Adrenal gland (tissue), 12 donors: ENCODE measurements around the gene PCED1A. TPM values are rescaled to one million over a fixed set of nuclear protein-coding genes. Genes with fewer than 3 reads are reported as not detected.

ENCODE experiments used
- DNase-seq, 7 donors: peaks; one replicate each; pipeline ENCODE4 v3.0.0-alpha.2; 2019 to 2020
- H3K27ac ChIP-seq, 5 donors: fragments of 200-600 bp; sonication (generic) in 4 of 5; 1 replicate in 3 of 5; 2 replicates in 2 of 5; pipeline versions ENCODE4 v1.5.1 to v1.8.0; 2016 to 2020; ENCODE audit warnings: mild to moderate bottlenecking in 1 of 5
- H3K27me3 ChIP-seq: fragments of 200-600 bp; 2 replicates; pipeline ENCODE4 v1.8.0; 2021
- H3K36me3 ChIP-seq, 2 donors: fragments of 200-600 bp; replicated peaks in 1 of 2; 1 replicate in 1 of 2; 2 replicates in 1 of 2; pipeline versions ENCODE4 v1.5.1 to v1.8.0; 2018 to 2022
- H3K4me1 ChIP-seq, 2 donors: fragments of 200-600 bp; replicated peaks in 1 of 2; 1 replicate in 1 of 2; 2 replicates in 1 of 2; pipeline versions ENCODE4 v1.5.1 to v1.8.0; 2018 to 2021
- H3K4me3 ChIP-seq, 4 donors: fragments of 200-600 bp; sonication (generic) in 3 of 4; one replicate each; pipeline ENCODE4 v1.5.1; 2016 to 2018
- H3K9me3 ChIP-seq, 3 donors: fragments of 200-600 bp; sonication (generic) in 1 of 3; replicated peaks in 1 of 3; 1 replicate in 2 of 3; 2 replicates in 1 of 3; pipeline versions ENCODE4 v1.5.1 to v1.8.0; 2016 to 2021
- POLR2A ChIP-seq, 2 donors: fragments of 450-650 bp; IDR thresholded peaks; one replicate each; pipeline ENCODE4 v1.6.1; 2017; ENCODE audit warnings: antibody characterized with exemption in 2 of 2, mild to moderate bottlenecking in 2 of 2, moderate library complexity in 1 of 2
- WGBS, 4 donors: extraction: QIAGEN DNeasy Blood & Tissue Kit in 2 of 4; methylation state at CpG; one replicate each; pipeline versions ENCODE4 v1.1.5 to v1.1.7; 2013 to 2017; 5-methylcytosine and 5-hydroxymethylcytosine counted together
- intact Hi-C, 2 donors: fragments of 100-400 bp; cut with DNase I; formaldehyde crosslinking; loops; one replicate each; pipeline versions ENCODE4 v1.14.1 to v1.15.0; 2022 to 2023
- polyA plus RNA-seq, 3 donors: library from polyadenylated mRNA; stranded (reverse); fragments of 200-250 nt in 2 of 3; fragments of 350-450 nt in 1 of 3; fragmentation: Illumina TruSeq in 1 of 3; extraction: RNeasy Lipid Tissue Mini Kit (QIAGEN cat#74804) in 1 of 3; gene quantifications; one replicate each; pipeline ENCODE4 v1.2.3, GENCODE V29; 2013 to 2014
- total RNA-seq, 9 donors: library from RNA; depleted of rRNA in 4 of 9; stranded (reverse); fragments of >200 nt in 4 of 9; fragments of 120-200 nt in 1 of 9; fragmentation: NEBNext Ultra II Directional in 1 of 9; extraction: Animal tissue kit (Norgen Biotek cat#: 25700) in 1 of 9; gene quantifications; one replicate each; pipeline versions ENCODE4 v1.1.0 to v1.2.4, GENCODE V29; 2013 to 2023
- TF ChIP-seq, protein P1 (sequence below), 6 experiments: fragments of 450-650 bp in 4 of 6; fragments of 200-600 bp in 2 of 6; sonication (generic) in 1 of 6; IDR thresholded peaks; 1 replicate in 5 of 6; 2 replicates in 1 of 6; pipeline versions ENCODE4 v1.5.1 to v1.8.0; 2016 to 2021; ENCODE audit warnings: antibody characterized with exemption in 6 of 6, mild to moderate bottlenecking in 2 of 6, moderate library complexity in 1 of 6
- donor health status: healthy with polysubstance abuse.
- donor health status: Bipolar disorder and iron deficiency.
- donor health status: DM: yes; HTN: yes; CAD: no.
- donor health status: DM: no; HTN: no; CAD: no.
- donor health status: DM: no; HTN: no; CAD: no.
- donor health status: DM: yes; HTN: yes; CAD: no.

The PCED1A gene
- total and polyA plus RNA-seq, 12 donors: 9.6 to 244 (median 46.3) TPM

DNA sequence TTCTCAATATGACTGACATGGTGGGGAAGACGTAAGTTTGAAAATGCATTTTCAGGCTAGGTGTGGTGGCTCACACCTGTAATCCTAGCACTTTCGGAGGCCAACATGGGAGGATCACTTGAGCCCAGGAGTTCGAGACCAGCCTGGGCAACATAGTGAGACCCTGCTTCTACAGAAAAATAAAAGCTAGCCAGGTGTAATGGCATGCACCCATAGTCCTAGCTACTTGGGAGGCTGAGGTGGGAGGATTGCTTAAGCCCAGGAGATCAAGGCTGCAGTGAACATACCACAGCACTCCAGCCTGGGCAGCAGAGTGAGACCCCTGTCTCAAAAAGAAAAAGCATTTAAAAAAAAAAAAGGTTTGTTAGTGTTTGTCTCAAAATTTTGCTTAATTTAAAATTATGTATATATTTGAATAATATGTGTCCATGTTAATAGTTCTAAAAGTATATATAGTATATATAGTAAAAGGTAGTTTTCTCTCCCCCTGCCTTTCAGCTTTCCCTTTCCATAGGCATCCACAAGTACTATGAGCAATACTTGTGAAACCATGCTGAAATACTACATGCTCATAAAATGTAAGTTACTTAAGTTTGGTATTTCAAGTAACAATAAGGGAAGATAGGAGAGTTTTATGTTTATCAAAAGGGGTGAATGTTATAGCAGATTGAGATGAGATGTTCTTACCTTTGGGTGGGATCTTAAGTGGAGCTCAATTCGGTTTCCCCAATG lies 47.9 kb upstream of the PCED1A start:
- no peak for DNase-seq
- Histone ChIP-seq H3K27me3 (no peaks in the 10 kb centered on the region), H3K36me3 (no peaks in the 10 kb centered on the region), H3K9me3 (no peaks in the 10 kb centered on the region), H3K27ac (no peak overlapping the region), H3K4me1 (peaks cover 11 to 24% of the 10 kb centered on the region in 2 donors), H3K4me3 (no peak overlapping the region)
- 89 to 94% (median 90%) methylated on average over 4 of the region's 4 CpGs for WGBS, 4 donors
- intact Hi-C loops: no loop called here
- TF ChIP-seq, protein P1, sequence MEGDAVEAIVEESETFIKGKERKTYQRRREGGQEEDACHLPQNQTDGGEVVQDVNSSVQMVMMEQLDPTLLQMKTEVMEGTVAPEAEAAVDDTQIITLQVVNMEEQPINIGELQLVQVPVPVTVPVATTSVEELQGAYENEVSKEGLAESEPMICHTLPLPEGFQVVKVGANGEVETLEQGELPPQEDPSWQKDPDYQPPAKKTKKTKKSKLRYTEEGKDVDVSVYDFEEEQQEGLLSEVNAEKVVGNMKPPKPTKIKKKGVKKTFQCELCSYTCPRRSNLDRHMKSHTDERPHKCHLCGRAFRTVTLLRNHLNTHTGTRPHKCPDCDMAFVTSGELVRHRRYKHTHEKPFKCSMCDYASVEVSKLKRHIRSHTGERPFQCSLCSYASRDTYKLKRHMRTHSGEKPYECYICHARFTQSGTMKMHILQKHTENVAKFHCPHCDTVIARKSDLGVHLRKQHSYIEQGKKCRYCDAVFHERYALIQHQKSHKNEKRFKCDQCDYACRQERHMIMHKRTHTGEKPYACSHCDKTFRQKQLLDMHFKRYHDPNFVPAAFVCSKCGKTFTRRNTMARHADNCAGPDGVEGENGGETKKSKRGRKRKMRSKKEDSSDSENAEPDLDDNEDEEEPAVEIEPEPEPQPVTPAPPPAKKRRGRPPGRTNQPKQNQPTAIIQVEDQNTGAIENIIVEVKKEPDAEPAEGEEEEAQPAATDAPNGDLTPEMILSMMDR (IDR thresholded peaks at IDR 0.05): no peak
- no peak for TF ChIP-seq POLR2A (IDR thresholded peaks at IDR 0.05)

DNA sequence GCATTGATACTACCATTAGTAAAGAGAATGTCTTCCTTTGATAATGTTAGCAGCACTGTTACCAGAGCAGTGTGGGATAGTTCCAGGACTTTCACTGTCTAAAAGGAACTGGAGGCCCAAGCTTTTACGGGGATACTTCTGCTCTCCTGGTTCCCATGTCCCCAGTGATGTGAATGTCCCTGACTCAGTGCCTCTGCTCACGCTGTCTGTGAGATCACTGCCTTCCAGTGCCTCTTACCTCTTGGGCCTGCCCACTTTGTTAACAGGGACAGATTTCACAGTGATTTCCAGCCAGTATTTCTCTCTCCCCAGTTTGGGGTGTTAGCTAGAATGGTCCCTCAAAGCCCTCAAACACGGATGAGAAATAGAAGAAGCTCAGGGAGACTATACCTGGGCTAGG lies 47.3 kb upstream of the PCED1A start:
- H3K4me1 ChIP-seq: peaks cover 11 to 17% of the 10 kb centered on the region in 2 donors
- DNase-seq: no peak
- H3K4me3 ChIP-seq: no peak overlapping the region
- H3K27ac ChIP-seq: no peak overlapping the region
- TF ChIP-seq, protein P1 (IDR thresholded peaks at IDR 0.05): no peak
- no peak for TF ChIP-seq POLR2A (IDR thresholded peaks at IDR 0.05)
- intact Hi-C loops: no loop called here
- no peaks in the 10 kb centered on the region for H3K9me3 ChIP-seq
- no peaks in the 10 kb centered on the region for H3K27me3 ChIP-seq
- no peaks in the 10 kb centered on the region for H3K36me3 ChIP-seq
- 81 to 94% (median 90%) methylated on average over 3 of the region's 3 CpGs for WGBS, 4 donors

DNA sequence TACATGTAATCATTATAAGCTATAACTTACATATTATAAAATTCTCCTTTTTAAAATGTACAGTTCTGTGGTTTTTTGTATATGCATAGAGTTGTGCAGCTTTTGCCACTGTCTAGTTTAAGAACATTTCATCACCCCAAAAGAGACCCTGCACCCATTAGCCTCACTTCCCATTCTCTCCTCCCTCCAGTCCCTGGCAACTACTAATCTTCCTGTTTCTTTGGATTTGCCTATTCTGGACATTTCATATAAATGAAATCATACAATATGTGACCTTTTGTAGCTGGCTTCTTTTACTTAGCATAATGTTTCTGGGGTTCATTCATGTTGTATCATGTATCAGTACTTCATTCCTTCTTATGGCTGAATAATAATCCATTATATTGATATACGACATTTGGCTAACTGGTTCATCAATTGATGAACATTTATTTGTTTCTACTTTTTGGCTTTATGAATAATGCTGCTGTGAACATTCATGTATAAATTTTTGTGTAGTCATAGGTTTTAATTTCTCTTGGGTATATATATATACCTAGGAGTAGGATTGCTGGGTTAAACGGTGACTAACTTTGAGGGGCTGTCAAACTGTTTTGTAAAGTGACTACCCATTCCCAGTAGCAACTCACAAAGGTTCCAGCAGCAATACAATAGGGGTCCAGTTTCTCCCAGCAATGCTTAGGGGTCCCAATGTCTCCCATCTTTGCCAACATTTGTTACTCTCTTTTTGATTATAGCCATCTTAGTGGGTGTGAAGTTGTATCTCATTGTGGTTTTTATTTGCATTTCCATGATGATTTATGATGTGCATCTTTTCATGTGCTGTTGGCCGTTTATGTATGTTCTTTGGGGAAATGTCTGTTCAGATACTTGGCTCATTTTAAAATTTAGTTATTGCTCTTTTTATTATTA lies 43.5 kb upstream of the PCED1A start:
- TF ChIP-seq POLR2A (IDR thresholded peaks at IDR 0.05): no peak
- TF ChIP-seq, protein P1 (IDR thresholded peaks at IDR 0.05): no peak
- H3K4me1 ChIP-seq: peaks cover 5 to 8% of the 10 kb centered on the region in 2 donors
- no peak for DNase-seq
- intact Hi-C loops: no loop called here
- H3K9me3 ChIP-seq: no peaks in the 10 kb centered on the region
- WGBS, 4 donors: 73 to 80% (median 77%) methylated on average over 3 of the region's 3 CpGs
- H3K27ac ChIP-seq: no peak overlapping the region
- no peak overlapping the region for H3K4me3 ChIP-seq
- H3K27me3 ChIP-seq: no peaks in the 10 kb centered on the region
- no peaks in the 10 kb centered on the region for H3K36me3 ChIP-seq

DNA sequence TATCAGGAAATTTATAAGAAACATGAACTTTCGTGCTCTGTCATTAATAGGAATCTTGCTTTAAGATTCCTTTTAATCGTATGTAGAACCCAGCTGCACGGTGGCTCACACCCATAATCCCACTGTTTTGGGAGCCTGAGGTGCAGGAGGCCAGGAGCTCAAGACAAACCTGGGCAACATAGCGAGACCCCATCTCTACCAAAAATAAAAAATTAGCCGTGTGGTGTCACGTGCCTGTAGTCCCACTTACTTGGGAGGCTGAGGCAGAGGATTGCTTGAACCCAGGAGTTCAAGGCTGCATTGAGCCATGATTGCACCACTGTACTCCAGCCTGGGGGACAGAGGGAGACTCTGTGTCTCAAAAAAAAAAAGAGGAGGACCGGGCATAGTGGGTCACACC lies 40.2 kb upstream of the PCED1A start:
- TF ChIP-seq, protein P1 (IDR thresholded peaks at IDR 0.05): no peak
- no peak for TF ChIP-seq POLR2A (IDR thresholded peaks at IDR 0.05)
- no peak overlapping the region for H3K4me3 ChIP-seq
- H3K27ac ChIP-seq: no peak overlapping the region
- H3K4me1 ChIP-seq: peaks cover 5 to 16% of the 10 kb centered on the region in 2 donors
- 77 to 95% (median 90%) methylated on average over 7 of the region's 7 CpGs for WGBS, 4 donors
- H3K27me3 ChIP-seq: no peaks in the 10 kb centered on the region
- intact Hi-C loops: no loop called here
- no peak for DNase-seq
- H3K9me3 ChIP-seq: no peaks in the 10 kb centered on the region
- H3K36me3 ChIP-seq: no peaks in the 10 kb centered on the region
